Bronchial epithelial cell (primary cell): ENCODE results near the gene DNAJB8. TPM values are rescaled to one million over a fixed set of nuclear protein-coding genes. Genes with fewer than 3 reads are reported as not detected.

Experiments
- DNase-seq: peaks from one replicate; pipeline ENCODE4 v3.0.0-alpha.2; 2010; ENCODE audit warnings: low read depth
- FAIRE-seq: peaks from 2 replicates; lab custom pipeline; 2011; peaks lifted over from hg19 to GRCh38; lab: Jason Lieb, UNC
- H3K27me3 ChIP-seq: 2 replicates; pipeline ENCODE4 v1.5.1; 2011; ENCODE audit warnings: low read length; ENCODE audit not compliant: control insufficient read depth, insufficient read depth
- H3K36me3 ChIP-seq: 2 replicates; pipeline ENCODE4 v1.5.1; 2011; ENCODE audit warnings: low read length; ENCODE audit not compliant: control insufficient read depth, insufficient read depth
- H3K4me3 ChIP-seq: 2 replicates; pipeline ENCODE4 v1.5.1; 2011; ENCODE audit warnings: mild to moderate bottlenecking, low read depth, low read length, control low read depth
- CTCF ChIP-seq: IDR thresholded peaks from 2 replicates; pipeline ENCODE4 v1.5.1; 2011; ENCODE audit warnings: mild to moderate bottlenecking, moderate library complexity, low read length, control low read depth, inconsistent platforms; ENCODE audit not compliant: insufficient read depth, severe bottlenecking
- total RNA-seq: library from RNA; depleted of rRNA; stranded (reverse); fragments of >200 nt; gene quantifications from 2 replicates; pipeline ENCODE4 v1.2.1, GENCODE V29; 2014

DNAJB8 gene
- total RNA-seq, 1 donor from 2014 or later = not detected

GRCh38 chr3:128470134-128470899 is 3.6 kb upstream of the DNAJB8 start:
- FAIRE-seq = no peak

DNA sequence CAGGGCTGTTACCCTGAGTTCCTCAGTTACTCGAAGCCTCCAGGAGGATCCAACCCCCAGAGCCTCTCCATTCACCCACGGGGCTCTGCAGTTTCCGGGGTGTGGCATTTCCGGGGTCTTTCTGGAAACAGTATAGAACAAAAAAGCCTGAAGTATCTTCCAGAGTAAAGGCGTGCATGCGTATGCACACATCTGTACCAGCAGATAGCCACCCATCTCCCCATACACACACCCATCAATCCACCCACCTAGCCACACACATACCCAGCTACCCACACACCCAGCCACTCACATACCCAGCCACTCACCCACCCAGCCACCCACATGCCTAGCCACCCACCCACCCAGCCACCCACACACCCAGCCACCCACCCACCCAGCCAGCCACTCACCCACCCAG is 2.9 kb upstream of the DNAJB8 start:
- TF ChIP-seq CTCF = no peak
- peaks cover 22% of the 10 kb centered on the region for H3K27me3 ChIP-seq

More at GRCh38 chr3:128470134-128470899, 3.6 kb upstream of the DNAJB8 start:
- no peak for DNase-seq
- Histone ChIP-seq H3K4me3 (no peak overlapping the region), H3K36me3 (no peaks in the 10 kb centered on the region), H3K27me3 (peaks cover 23% of the 10 kb centered on the region)
- TF ChIP-seq CTCF = no peak

DNA sequence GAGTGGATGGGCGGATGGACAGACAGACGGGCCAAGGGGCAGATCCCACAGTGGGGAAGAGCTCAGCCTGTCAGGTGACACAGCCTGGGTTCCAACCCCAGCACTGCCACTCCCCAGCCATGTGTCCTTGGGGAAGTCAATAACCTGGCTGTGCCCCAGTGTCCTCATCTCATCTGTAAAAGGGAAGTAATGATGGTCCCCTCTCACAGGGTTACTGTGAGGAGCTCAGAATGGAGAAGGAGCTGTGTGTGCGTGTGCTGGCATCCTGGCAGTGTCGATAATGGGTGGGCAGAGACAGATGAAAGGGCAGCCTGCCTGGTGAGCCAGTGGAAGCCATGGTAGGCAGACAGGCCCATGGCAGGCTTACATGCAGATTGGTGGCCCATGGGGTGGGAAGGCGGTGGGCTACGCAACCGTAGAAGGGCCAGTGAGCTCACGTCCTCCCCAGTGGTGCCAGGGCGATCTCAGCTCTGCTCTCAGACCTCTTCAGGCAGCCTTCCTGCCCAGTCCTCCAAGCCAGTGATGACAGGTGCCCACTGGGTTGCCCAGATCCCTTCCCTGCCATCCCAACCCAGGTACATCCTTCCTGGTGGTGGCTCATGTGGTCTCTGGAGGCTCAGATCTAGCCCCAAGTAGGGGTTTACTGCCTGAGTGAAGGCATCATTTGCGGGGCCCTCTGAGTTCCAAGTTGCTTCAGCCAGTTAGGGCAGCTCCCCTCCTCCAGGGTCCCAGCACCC is 2.3 kb upstream of the DNAJB8 start:
- Histone ChIP-seq H3K36me3 (no peaks in the 10 kb centered on the region), H3K4me3 (no peak overlapping the region), H3K27me3 (peaks cover 21% of the 10 kb centered on the region)
- FAIRE-seq (no peak), DNase-seq (no peak)
- TF ChIP-seq CTCF = no peak

More for the DNA sequence above, 2.9 kb upstream of the DNAJB8 start:
- Histone ChIP-seq H3K36me3 (no peaks in the 10 kb centered on the region), H3K4me3 (no peak overlapping the region)
- no peak for DNase-seq
- FAIRE-seq = no peak

DNA sequence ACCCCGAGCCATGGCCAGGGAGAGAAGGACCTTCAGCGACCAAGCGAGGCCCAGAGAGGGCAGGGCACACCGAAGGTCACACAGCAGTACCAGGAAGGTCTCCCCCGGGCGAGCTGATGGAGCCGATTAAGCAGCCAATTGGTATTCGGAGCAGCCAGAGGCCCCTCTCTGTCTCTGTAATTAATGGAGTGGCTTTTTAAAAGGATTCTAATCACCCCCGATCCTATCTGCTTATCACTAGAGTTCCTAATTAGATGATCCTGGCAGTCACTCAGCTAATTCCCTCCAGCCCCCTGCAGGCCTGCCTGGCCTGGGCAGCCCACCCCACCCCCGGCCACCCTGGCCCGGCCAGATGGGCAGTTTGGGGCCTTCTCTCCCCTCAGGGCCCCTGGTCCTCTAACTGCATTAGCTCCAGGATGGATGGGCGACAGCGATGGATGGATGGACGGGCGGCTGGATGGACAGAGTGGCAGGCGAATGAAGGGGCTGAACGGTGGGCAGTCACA is 1.6 kb upstream of the DNAJB8 start:
- no peak for TF ChIP-seq CTCF
- H3K4me3 ChIP-seq = no peak overlapping the region
- peaks cover 17% of the 10 kb centered on the region for H3K27me3 ChIP-seq
- no peaks in the 10 kb centered on the region for H3K36me3 ChIP-seq
- DNase-seq (no peak), FAIRE-seq (no peak)

DNA sequence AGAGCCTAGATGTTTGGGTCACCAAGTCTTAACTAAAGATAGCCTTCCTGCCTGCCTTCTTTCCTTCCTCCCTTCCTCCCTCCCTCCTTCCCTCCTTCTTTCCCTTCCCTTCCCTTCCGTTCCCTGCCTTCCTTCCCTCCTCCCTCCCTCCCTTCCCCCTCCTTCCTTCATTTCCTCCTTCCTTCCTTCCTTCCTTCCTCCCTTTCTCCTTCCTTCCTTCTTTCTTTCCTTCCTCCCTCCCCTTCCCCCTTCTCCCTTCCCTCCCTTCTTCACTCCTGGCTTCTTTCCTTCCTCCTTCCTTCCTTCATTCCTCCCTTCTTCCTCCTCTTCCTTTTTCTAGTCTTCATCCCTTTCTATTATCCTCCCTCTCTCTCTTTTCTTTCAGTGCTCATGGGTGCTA is 2.0 kb downstream of the DNAJB8 start:
- no peak for TF ChIP-seq CTCF
- Histone ChIP-seq H3K4me3 (no peak overlapping the region), H3K36me3 (no peaks in the 10 kb centered on the region), H3K27me3 (peaks cover 6% of the 10 kb centered on the region)
- DNase-seq = no peak
- FAIRE-seq = no peak
